Purkinje cell (primary cell): ENCODE data around the gene PDE8A. TPM values are rescaled to one million over a fixed set of nuclear protein-coding genes. Genes with fewer than 3 reads are reported as not detected.

Source experiments
- polyA plus RNA-seq: library from polyadenylated mRNA; unstranded; fragments of >200 nt; fragmentation: Nextera tagmentation; gene quantifications from 2 replicates; pipeline ENCODE4 v1.2.1, GENCODE V29; 2014

PDE8A gene, protein sequence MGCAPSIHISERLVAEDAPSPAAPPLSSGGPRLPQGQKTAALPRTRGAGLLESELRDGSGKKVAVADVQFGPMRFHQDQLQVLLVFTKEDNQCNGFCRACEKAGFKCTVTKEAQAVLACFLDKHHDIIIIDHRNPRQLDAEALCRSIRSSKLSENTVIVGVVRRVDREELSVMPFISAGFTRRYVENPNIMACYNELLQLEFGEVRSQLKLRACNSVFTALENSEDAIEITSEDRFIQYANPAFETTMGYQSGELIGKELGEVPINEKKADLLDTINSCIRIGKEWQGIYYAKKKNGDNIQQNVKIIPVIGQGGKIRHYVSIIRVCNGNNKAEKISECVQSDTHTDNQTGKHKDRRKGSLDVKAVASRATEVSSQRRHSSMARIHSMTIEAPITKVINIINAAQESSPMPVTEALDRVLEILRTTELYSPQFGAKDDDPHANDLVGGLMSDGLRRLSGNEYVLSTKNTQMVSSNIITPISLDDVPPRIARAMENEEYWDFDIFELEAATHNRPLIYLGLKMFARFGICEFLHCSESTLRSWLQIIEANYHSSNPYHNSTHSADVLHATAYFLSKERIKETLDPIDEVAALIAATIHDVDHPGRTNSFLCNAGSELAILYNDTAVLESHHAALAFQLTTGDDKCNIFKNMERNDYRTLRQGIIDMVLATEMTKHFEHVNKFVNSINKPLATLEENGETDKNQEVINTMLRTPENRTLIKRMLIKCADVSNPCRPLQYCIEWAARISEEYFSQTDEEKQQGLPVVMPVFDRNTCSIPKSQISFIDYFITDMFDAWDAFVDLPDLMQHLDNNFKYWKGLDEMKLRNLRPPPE
- 4.6 and 6.4 TPM in 2 replicates for polyA plus RNA-seq

GRCh38 chr15:84981711-84982300 is at the start of gene PDE8A:
Gene PDE8A, plus strand, starts transcription at chr15:84981856. Its CDS starts 307 bp downstream, at chr15:84982163.

Other genes starting within 250 kb of the PDE8A start
- 0.94 and 1.8 TPM in 2 replicates for gene ZNF592, start 233.3 kb upstream of the PDE8A start, polyA plus RNA-seq
- not detected in 2 replicates for gene ALPK3, start 164.5 kb upstream of the PDE8A start, polyA plus RNA-seq
- not detected in 2 replicates for gene SLC28A1, start 97.2 kb upstream of the PDE8A start, polyA plus RNA-seq